Vein endothelial cell (primary cell): ENCODE measurements around the gene ARF6. TPM values are rescaled to one million over a fixed set of nuclear protein-coding genes. Genes with fewer than 3 reads are reported as not detected.

Experiments
- small RNA-seq: library from RNA; depleted of rRNA; stranded (forward); fragments of <200 nt; gene quantifications from one replicate; pipeline ENCODE3, GENCODE V24; 2012
- total RNA-seq: library from RNA; depleted of rRNA; stranded (reverse); fragments of >200 nt; gene quantifications from 2 replicates; pipeline ENCODE4 v1.2.3, GENCODE V29; 2012

The ARF6 gene
- total RNA-seq, result 68.3 and 77.2 TPM in 2 replicates

DNA sequence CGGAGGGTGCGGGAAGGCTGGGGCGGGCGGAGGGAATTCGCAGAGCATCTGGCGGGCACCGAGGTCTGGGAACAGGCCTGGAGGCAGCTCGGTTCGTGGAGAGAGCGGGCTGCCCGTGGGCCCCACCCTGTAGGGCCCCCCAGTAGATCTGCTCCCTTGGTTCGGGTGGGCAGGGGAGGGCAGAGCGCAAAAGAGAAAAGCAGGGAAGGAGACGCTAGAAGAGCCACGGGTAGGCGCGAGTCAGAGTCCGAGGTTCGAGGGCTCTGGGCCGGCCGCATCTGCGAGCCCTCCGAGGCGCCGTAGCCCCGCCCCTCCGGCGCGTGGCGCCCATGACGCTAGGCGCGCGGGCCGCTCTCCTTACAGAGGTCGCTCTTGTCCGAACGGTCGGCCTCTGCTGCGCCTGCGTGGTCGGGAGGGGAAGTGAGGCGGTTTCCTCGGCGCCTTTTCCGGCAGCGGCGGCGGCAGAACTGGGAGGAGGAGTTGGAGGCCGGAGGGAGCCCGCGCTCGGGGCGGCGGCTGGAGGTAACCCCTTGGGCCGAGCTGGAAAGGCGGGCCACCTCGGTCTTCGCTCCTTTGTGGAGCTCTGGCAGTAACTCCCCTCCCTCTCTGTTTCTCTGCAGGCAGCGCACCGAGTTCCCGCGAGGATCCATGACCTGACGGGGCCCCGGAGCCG lies at the start of gene ARF6:
TSS of gene ARF6 (plus strand) at position 447 of the 673 bp plus-strand sequence. CDS start 655 bp downstream, outside the sequence.

DNA sequence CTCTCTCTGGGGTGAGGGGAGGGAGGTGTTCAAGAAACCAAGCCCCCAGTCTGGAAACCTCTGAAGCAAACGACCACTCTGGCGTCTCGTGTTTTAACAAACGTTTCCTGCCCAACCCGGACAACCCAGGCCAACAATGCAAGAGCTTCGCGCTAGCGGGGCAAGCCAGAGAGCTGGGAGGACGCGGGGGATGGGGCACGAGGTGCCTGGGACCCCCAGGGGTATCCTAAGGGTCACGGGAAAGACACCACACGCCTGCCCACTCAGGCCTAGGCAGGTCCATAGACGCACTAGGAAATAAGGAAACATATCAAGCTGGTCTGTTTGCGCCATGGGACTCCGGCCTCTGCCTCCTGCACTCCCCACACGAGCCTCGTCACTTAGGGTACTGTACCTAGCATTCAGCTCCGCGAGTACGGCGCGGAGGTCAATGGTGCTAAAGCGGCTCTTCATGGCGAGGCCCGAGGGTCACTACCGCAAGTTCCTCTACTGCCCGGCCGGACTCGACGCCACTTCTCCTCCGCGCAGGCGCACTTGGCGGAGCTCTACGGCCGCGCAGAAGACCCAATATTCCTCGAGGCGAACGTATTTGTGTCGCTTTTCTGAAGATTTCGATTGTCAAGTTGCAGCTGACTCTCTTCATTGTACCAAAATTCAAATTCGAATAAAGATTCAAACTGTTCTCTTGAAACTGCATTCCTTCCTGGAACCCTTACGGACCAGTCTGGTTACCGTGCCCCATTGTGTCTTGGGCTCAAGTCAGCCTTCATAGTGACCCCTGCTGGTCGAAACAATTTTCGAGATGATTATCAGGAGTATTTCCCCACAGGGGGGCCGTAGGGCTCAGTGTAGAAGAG lies 40.4 kb upstream of the ARF6 start, which contains the start of gene NEMF:
TSS of gene NEMF (minus strand) at position 488 of the 857 bp plus-strand sequence. CDS start at position 453, 35 bp downstream.

Small RNAs within 50 kb of the gene (small RNA-seq; reads per million reads assigned to genes)
- gene RF00017 (not detected), gene RN7SL2 (1.7 reads per million, percentile 75 among the genes with 10 or more reads in this experiment), gene RN7SL3 (1.1 reads per million, percentile 61 among the genes with 10 or more reads in this experiment), gene RNU6-189P (not detected)

Other genes with a start within 250 kb of the ARF6 start
- 8.8 and 16.0 TPM in 2 replicates for gene POLE2, start 204.9 kb upstream of the ARF6 start, total RNA-seq
- gene KLHDC1, start 200.0 kb upstream of the ARF6 start, total RNA-seq, result 1.3 TPM in 2 replicates
- gene KLHDC2, start 124.9 kb upstream of the ARF6 start, total RNA-seq, result 42.4 and 45.4 TPM in 2 replicates
- 48.7 and 61.8 TPM in 2 replicates for gene NEMF, start 40.3 kb upstream of the ARF6 start, total RNA-seq
- 4.9 and 6.0 TPM in 2 replicates for gene VCPKMT, start 223.5 kb downstream of the ARF6 start, total RNA-seq